HL-60 (cell line): ENCODE data around the gene EFHC1.

Experiments used
- DNase-seq, 2 experiments: peaks; one replicate each; pipeline ENCODE4 v3.0.0-alpha.2; 2010 to 2020; ENCODE audit warnings: low read depth in 1 of 2, low spot score in 1 of 2
- H3K27ac ChIP-seq: fragments of 250-450 bp; sonication (Bioruptor Pico); replicated peaks from 2 replicates; pipeline ENCODE4 v1.5.1; 2020; ENCODE audit warnings: mild to moderate bottlenecking, moderate library complexity
- H3K27me3 ChIP-seq: fragments of 250-450 bp; sonication (Bioruptor Pico); 2 replicates; pipeline ENCODE4 v1.5.1; 2021; ENCODE audit warnings: mild to moderate bottlenecking, moderate library complexity; ENCODE audit not compliant: insufficient read depth, poor library complexity, severe bottlenecking
- H3K4me3 ChIP-seq: replicated peaks from 2 replicates; pipeline ENCODE4 v1.5.1; 2011; ENCODE audit warnings: mild to moderate bottlenecking, control low read depth, low read length; ENCODE audit not compliant: insufficient read depth
- CTCF ChIP-seq: IDR thresholded peaks from one replicate; pipeline ENCODE4 v1.5.1; 2011; ENCODE audit warnings: low read length, control low read depth, inconsistent platforms; ENCODE audit not compliant: insufficient read depth
- GABPA ChIP-seq: IDR thresholded peaks from 2 replicates; pipeline ENCODE4 v1.6.1; 2012; ENCODE audit warnings: low read depth
- POLR2AphosphoS5 ChIP-seq: IDR thresholded peaks from 2 replicates; pipeline ENCODE4 v1.6.1; 2012; ENCODE audit warnings: low read depth
- REST ChIP-seq: IDR thresholded peaks from 2 replicates; pipeline ENCODE4 v1.6.1; 2012; ENCODE audit warnings: low read depth; ENCODE audit not compliant: insufficient replicate concordance
- SPI1 ChIP-seq: IDR thresholded peaks from 2 replicates; pipeline ENCODE4 v1.6.1; 2012; ENCODE audit warnings: low read depth, mild to moderate bottlenecking, borderline replicate concordance

Gene EFHC1

GRCh38 chr6:52509281-52510212, 89.4 kb downstream of the EFHC1 start:
- DNase-seq, result no peak
- H3K27ac ChIP-seq, result no peak overlapping the region
- H3K4me3 ChIP-seq, result no peak overlapping the region
- TF ChIP-seq SPI1 (no peak), CTCF (no peak), REST (no peak), POLR2AphosphoS5 (no peak), GABPA (no peak)
- H3K27me3 ChIP-seq, result no peaks in the 10 kb centered on the region

GRCh38 chr6:52510213-52510562, 90.0 kb downstream of the EFHC1 start:
- TF ChIP-seq CTCF, result no peak
- no peak for TF ChIP-seq SPI1
- TF ChIP-seq POLR2AphosphoS5, result no peak
- TF ChIP-seq GABPA, result no peak
- TF ChIP-seq REST, result no peak
- H3K27ac ChIP-seq, result no peak overlapping the region
- DNase-seq, result no peak

GRCh38 chr6:52511163-52511562, 91.0 kb downstream of the EFHC1 start:
- H3K4me3 ChIP-seq, result no peak overlapping the region
- TF ChIP-seq GABPA (no peak), REST (no peak), POLR2AphosphoS5 (no peak), SPI1 (no peak), CTCF (no peak)
- H3K27ac ChIP-seq, result no peak overlapping the region
- no peak for DNase-seq
- no peaks in the 10 kb centered on the region for H3K27me3 ChIP-seq

More at GRCh38 chr6:52510213-52510562, 90.0 kb downstream of the EFHC1 start:
- no peak overlapping the region for H3K4me3 ChIP-seq
- H3K27me3 ChIP-seq, result no peaks in the 10 kb centered on the region
